Neural cell (in vitro differentiated cells): ENCODE results near the gene PTPN5. TPM values are rescaled to one million over a fixed set of nuclear protein-coding genes. Genes with fewer than 3 reads are reported as not detected.

Experiments used
- H2AFZ ChIP-seq: fragments of 200-600, 300-800 bp; sonication (generic), shearing (Covaris generic); 2 replicates; pipeline ENCODE4 v1.6.0; 2014; ENCODE audit warnings: low read depth, mild to moderate bottlenecking, antibody characterized with exemption, low read length, moderate library complexity
- H3F3A ChIP-seq: fragments of 200-600 bp; shearing (Covaris generic); 2 replicates; pipeline ENCODE4 v1.6.1; 2016; ENCODE audit warnings: mild to moderate bottlenecking, moderate library complexity, mixed read lengths, antibody characterized with exemption, low read length; ENCODE audit not compliant: insufficient read depth, poor library complexity, severe bottlenecking
- H3K27ac ChIP-seq: fragments of 200-600, 300-800 bp; sonication (generic), shearing (Covaris generic); 2 replicates; pipeline ENCODE4 v1.5.1; 2014; ENCODE audit warnings: mild to moderate bottlenecking, low read length, moderate library complexity
- H3K27me3 ChIP-seq: fragments of 300-800, 200-600 bp; sonication (generic), shearing (Covaris generic); 2 replicates; pipeline ENCODE4 v1.6.0; 2014; ENCODE audit warnings: mild to moderate bottlenecking, low read depth, low read length, moderate library complexity; ENCODE audit not compliant: insufficient read depth
- H3K36me3 ChIP-seq: fragments of 300-800, 200-600 bp; sonication (generic), shearing (Covaris generic); 2 replicates; pipeline ENCODE4 v1.5.1; 2014; ENCODE audit warnings: mild to moderate bottlenecking, antibody characterized with exemption, low read length, moderate library complexity; ENCODE audit not compliant: insufficient read depth
- H3K4me2 ChIP-seq: fragments of 300-800, 200-600 bp; sonication (generic), shearing (Covaris generic); 2 replicates; pipeline ENCODE4 v1.6.0; 2014; ENCODE audit warnings: mild to moderate bottlenecking, low read length
- H3K4me3 ChIP-seq: fragments of 300-800, 200-600 bp; sonication (generic), shearing (Covaris generic); 2 replicates; pipeline ENCODE4 v1.5.1; 2014; ENCODE audit warnings: mild to moderate bottlenecking, low read length, moderate library complexity
- H3K79me2 ChIP-seq: fragments of 200-600 bp; shearing (Covaris generic); replicated peaks from 2 replicates; pipeline ENCODE4 v1.6.0; 2014; ENCODE audit warnings: mild to moderate bottlenecking, low read length, moderate library complexity; ENCODE audit not compliant: insufficient read depth
- H3K9ac ChIP-seq: fragments of 300-800, 200-600 bp; sonication (generic), shearing (Covaris generic); 2 replicates; pipeline ENCODE4 v1.6.1; 2016; ENCODE audit warnings: mild to moderate bottlenecking, low read length, mixed read lengths
- H3K9me2 ChIP-seq: fragments of 200-600 bp; shearing (Covaris generic); 2 replicates; pipeline ENCODE4 v1.6.1; 2016; ENCODE audit warnings: mild to moderate bottlenecking, low read length, mixed read lengths; ENCODE audit not compliant: insufficient read depth
- H3K9me3 ChIP-seq: fragments of 200-600, 300-800 bp; sonication (generic), shearing (Covaris generic); 2 replicates; pipeline ENCODE4 v1.6.1; 2016; ENCODE audit warnings: mild to moderate bottlenecking, mixed run types, low read length, moderate library complexity, mixed read lengths
- H4K20me1 ChIP-seq: fragments of 200-600 bp; shearing (Covaris generic); 2 replicates; pipeline ENCODE4 v1.6.1; 2016; ENCODE audit warnings: mild to moderate bottlenecking, mixed run types; ENCODE audit not compliant: insufficient read depth
- EP300 ChIP-seq: fragments of 450-650 bp; conservative IDR thresholded peaks from 2 replicates; pipeline ENCODE4 v1.6.1; 2014; ENCODE audit warnings: antibody characterized with exemption, mild to moderate bottlenecking, moderate library complexity; ENCODE audit not compliant: poor library complexity, severe bottlenecking
- EZH2 ChIP-seq: fragments of 200-600, 300-800 bp; shearing (Covaris generic), sonication (generic); IDR thresholded peaks from 2 replicates; pipeline ENCODE4 v1.6.1; 2014; ENCODE audit warnings: antibody characterized with exemption, low read length, borderline replicate concordance, mild to moderate bottlenecking; ENCODE audit not compliant: insufficient read depth, poor library complexity, severe bottlenecking
- MXI1 ChIP-seq: fragments of 450-650 bp; conservative IDR thresholded peaks from 2 replicates; pipeline ENCODE4 v1.6.1; 2014; ENCODE audit warnings: antibody characterized with exemption, mild to moderate bottlenecking; ENCODE audit not compliant: poor library complexity, severe bottlenecking
- POLR2AphosphoS5 ChIP-seq: IDR thresholded peaks from 2 replicates; pipeline ENCODE4 v1.6.1; 2012
- RAD21 ChIP-seq: fragments of 450-650 bp; conservative IDR thresholded peaks from 2 replicates; pipeline ENCODE4 v1.6.1; 2014; ENCODE audit warnings: antibody characterized with exemption, mild to moderate bottlenecking, moderate library complexity
- SMC3 ChIP-seq: fragments of 450-650 bp; conservative IDR thresholded peaks from 2 replicates; pipeline ENCODE4 v1.6.1; 2014; ENCODE audit warnings: antibody characterized with exemption, mild to moderate bottlenecking, moderate library complexity; ENCODE audit not compliant: poor library complexity
- TAF1 ChIP-seq: IDR thresholded peaks from 2 replicates; pipeline ENCODE4 v1.6.1; 2012; ENCODE audit warnings: low read depth
- polyA plus RNA-seq: library from polyadenylated mRNA; depleted of rRNA; stranded (reverse); fragments of >200 nt; gene quantifications from 2 replicates; pipeline ENCODE4 v1.2.3, GENCODE V29; 2014
- TF ChIP-seq, protein P1 (sequence below): fragments of 450-650 bp; IDR thresholded peaks from 2 replicates; pipeline ENCODE4 v1.5.1; 2014; ENCODE audit warnings: antibody characterized with exemption, mild to moderate bottlenecking, moderate library complexity; ENCODE audit not compliant: poor library complexity, severe bottlenecking
- TF ChIP-seq, protein P2 (sequence below): IDR thresholded peaks from 2 replicates; pipeline ENCODE4 v1.6.1; 2012; ENCODE audit warnings: borderline replicate concordance

The PTPN5 gene
- polyA plus RNA-seq, 1 donor from 2014 or later: 122 TPM

DNA sequence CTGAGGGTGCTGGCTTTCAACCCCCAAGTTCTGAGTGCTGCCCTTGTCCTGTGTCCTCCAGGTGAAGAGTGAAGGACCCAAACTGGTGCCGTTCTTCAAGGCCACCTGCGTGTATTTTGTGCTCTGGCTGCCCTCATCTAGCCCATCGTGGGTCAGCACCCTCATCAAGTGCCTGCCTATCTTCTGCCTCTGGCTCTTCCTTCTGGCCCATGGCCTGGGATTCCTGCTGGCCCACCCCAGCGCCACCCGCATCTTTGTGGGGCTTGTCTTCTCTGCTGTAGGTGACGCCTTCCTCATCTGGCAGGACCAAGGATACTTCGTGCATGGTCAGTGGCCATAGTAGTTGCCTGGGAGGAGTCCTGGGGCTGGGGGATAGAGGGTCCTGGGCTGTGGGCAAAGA, 90.7 kb downstream of the PTPN5 start:
- Histone ChIP-seq H3K9me3 (no peaks in the 10 kb centered on the region), H3K36me3 (no peaks in the 10 kb centered on the region), H2AFZ (no peak overlapping the region), H3K27ac (no peak overlapping the region), H3K9ac (no peak overlapping the region), H4K20me1 (no peaks in the 10 kb centered on the region), H3K4me2 (no peak overlapping the region), H3F3A (no peaks in the 10 kb centered on the region), H3K27me3 (no peaks in the 10 kb centered on the region), H3K79me2 (no peaks in the 10 kb centered on the region), H3K9me2 (no peaks in the 10 kb centered on the region), H3K4me3 (no peak overlapping the region)
- TF ChIP-seq EP300 (no peak), TAF1 (no peak), RAD21 (no peak), MXI1 (no peak), EZH2 (no peak), POLR2AphosphoS5 (no peak), SMC3 (no peak)
- TF ChIP-seq, protein P1, sequence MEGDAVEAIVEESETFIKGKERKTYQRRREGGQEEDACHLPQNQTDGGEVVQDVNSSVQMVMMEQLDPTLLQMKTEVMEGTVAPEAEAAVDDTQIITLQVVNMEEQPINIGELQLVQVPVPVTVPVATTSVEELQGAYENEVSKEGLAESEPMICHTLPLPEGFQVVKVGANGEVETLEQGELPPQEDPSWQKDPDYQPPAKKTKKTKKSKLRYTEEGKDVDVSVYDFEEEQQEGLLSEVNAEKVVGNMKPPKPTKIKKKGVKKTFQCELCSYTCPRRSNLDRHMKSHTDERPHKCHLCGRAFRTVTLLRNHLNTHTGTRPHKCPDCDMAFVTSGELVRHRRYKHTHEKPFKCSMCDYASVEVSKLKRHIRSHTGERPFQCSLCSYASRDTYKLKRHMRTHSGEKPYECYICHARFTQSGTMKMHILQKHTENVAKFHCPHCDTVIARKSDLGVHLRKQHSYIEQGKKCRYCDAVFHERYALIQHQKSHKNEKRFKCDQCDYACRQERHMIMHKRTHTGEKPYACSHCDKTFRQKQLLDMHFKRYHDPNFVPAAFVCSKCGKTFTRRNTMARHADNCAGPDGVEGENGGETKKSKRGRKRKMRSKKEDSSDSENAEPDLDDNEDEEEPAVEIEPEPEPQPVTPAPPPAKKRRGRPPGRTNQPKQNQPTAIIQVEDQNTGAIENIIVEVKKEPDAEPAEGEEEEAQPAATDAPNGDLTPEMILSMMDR: no peak
- TF ChIP-seq, protein P2, sequence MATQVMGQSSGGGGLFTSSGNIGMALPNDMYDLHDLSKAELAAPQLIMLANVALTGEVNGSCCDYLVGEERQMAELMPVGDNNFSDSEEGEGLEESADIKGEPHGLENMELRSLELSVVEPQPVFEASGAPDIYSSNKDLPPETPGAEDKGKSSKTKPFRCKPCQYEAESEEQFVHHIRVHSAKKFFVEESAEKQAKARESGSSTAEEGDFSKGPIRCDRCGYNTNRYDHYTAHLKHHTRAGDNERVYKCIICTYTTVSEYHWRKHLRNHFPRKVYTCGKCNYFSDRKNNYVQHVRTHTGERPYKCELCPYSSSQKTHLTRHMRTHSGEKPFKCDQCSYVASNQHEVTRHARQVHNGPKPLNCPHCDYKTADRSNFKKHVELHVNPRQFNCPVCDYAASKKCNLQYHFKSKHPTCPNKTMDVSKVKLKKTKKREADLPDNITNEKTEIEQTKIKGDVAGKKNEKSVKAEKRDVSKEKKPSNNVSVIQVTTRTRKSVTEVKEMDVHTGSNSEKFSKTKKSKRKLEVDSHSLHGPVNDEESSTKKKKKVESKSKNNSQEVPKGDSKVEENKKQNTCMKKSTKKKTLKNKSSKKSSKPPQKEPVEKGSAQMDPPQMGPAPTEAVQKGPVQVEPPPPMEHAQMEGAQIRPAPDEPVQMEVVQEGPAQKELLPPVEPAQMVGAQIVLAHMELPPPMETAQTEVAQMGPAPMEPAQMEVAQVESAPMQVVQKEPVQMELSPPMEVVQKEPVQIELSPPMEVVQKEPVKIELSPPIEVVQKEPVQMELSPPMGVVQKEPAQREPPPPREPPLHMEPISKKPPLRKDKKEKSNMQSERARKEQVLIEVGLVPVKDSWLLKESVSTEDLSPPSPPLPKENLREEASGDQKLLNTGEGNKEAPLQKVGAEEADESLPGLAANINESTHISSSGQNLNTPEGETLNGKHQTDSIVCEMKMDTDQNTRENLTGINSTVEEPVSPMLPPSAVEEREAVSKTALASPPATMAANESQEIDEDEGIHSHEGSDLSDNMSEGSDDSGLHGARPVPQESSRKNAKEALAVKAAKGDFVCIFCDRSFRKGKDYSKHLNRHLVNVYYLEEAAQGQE: no peak

DNA sequence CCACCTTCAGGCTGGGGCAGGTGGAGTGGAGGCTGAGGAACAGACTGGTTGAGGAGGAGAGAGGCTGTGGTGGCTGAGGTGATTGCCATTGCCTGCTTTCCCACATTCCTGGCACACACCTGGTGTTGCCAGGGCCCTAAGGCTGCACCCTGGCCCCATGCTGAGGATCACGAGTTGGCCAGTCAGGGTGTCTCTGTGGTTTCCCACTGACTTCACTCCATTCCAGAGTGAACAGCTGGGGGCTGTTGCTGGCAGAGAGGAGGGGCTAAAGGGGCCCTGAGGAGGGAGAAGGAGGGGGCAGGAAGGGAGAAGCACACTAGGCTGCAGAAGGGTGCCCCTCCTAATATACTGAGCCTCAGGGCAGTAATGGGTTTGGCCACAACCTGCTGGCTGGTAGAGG, 91.2 kb downstream of the PTPN5 start:
- no peak overlapping the region for H3K4me3 ChIP-seq
- H2AFZ ChIP-seq: no peak overlapping the region
- H3K27me3 ChIP-seq: no peaks in the 10 kb centered on the region

More for the DNA sequence above, 91.2 kb downstream of the PTPN5 start:
- Histone ChIP-seq H3K79me2 (no peaks in the 10 kb centered on the region), H3K27ac (no peak overlapping the region), H3K4me2 (no peak overlapping the region), H4K20me1 (no peaks in the 10 kb centered on the region), H3K9ac (no peak overlapping the region), H3K36me3 (no peaks in the 10 kb centered on the region), H3F3A (no peaks in the 10 kb centered on the region), H3K9me3 (no peaks in the 10 kb centered on the region), H3K9me2 (no peaks in the 10 kb centered on the region)
- TF ChIP-seq, protein P2: no peak
- TF ChIP-seq SMC3 (no peak), TAF1 (no peak), POLR2AphosphoS5 (no peak), EP300 (no peak), RAD21 (no peak), EZH2 (no peak), MXI1 (no peak)
- TF ChIP-seq, protein P1: no peak
